ENCODE data around the gene SLCO3A1.
"Not testable (repeated sequence)": the region's sequence is repeated elsewhere in the genome, so short reads cannot be mapped to it uniquely, and the experiment has no call there.

SLCO3A1 gene

DNA sequence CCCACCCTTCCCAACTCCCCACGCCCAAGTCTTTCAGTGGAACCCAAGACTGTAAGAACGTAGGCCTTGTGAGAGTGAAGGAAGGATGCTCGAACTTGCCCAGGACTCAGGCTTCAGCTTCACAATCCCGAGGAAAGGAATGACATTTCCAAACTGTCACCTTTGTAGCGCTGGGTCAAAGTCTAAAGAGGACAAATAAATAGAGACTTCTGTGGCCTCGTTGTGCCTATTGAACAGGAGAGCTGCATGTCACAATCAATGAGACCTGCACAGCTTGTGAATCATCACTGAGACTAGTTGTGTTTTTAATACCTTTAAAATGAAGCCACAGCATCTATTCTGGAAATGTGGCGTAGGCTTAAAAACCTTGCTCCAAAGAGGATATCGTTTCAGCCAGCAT lies 317.4 kb downstream of the SLCO3A1 start:
- DNase-seq, result no peak

GRCh38 chr15:92178911-92179310 lies 325.4 kb downstream of the SLCO3A1 start:
- no peak for DNase-seq

DNA sequence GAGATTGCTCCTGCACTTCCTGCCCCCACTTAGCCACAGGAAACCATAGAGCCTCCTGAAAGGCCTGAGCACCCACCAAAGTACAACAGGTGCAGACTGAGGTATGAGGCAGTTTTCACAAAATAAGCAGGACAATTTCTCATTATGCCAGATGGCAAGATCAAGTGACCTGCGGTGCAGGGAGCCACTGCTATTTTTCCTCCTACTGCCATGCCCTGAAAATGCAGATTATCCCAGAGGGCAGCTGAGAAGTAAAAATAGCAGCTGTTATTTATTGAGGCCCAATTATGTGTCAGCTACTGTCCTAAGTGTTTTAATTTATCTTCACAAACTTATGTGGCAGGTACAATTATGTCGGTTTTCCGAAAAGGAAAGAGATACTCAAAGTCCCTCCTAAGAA lies 330.6 kb downstream of the SLCO3A1 start:
- no peak for DNase-seq

DNA sequence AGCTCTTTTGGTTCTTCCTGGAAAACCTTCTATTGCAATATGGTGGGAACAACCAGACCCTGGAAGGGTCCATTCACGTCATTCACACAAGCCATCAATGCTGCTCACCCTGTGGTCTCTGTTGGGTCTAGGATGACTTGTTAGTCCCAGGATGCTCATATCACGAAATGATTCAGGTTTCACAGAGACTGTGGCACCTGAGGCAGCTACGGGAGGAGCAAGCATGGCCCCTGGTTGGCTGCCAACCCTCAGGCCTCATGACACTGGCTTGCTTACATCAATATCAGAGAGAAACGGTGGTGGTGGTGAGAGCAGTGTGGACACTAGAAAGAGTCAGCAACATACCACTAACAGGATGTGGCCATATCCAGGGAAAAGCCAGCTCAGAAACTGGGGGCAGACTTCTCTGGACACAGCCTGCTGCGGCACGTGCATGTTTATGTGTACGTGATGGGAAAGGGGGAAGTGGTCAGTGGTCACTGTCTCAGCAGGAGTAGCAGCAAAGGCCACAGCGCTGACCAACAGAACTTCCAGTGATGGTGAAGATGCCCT lies 331.2 kb downstream of the SLCO3A1 start:
- DNase-seq, result no peak

DNA sequence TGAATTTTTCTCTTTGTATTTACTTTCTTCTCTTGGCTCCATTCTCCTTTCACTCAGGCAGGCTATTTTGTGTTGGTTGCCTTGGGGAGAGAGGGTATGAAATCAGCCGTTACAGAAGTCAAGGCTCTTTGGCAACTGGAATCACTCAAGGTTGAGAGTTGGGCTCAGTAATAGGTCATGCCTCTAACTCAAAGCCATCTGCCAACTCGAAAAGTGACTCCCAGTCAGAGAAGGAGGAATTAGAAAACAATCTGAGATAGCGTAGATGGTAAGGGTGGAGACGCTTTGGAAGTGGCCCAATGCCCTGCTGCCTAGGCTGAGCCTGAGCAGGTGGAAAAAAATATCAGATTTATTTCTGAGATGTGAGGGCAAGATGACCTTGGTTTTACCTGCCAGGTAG lies 334.5 kb downstream of the SLCO3A1 start:
- DNase-seq, result no peak

GRCh38 chr15:92189166-92189565 lies 335.7 kb downstream of the SLCO3A1 start:
- no peak for DNase-seq

DNA sequence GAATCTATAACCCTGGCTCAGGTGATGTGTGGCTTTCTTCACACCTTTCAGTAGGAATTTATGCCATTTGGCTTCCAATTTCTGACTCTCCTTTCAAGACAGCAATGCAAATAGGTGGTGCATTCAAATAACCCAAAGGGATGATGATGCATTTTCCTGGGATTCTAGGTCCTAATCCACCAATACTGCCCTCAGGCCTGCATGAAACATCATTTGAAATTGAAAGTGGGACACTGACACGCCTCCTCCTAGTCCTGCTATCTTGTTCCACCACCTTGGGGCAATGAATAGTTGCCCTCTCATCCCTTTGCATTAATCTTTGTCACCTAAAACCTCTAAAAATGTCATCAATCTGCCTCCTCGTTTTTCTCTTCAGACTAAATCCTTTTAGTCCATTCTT lies 341.7 kb downstream of the SLCO3A1 start:
- no peak for DNase-seq

DNA sequence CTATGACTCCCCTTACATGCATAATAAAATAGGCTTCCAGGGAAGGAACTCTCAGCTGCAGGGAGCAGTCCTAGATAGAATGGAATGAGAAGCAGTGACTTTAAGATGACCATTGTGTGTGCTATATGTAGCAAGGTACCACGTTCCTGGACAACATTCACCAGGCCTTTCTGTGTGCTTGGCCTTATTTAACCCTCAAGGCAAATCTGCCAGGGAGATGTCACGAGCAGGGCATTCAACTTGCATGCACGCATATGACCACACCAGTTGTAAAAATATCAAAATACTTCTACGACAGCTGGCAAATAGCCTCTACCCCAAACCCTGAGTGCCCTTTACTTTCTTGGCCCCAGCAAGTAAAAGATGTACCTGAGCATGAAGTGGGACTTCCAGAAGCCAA lies 342.8 kb downstream of the SLCO3A1 start:
- DNase-seq, result no peak

- DNase-seq, result no peak
Observed at GRCh38 chr15:92197746-92198145, 344.2 kb downstream of the SLCO3A1 start.

DNA sequence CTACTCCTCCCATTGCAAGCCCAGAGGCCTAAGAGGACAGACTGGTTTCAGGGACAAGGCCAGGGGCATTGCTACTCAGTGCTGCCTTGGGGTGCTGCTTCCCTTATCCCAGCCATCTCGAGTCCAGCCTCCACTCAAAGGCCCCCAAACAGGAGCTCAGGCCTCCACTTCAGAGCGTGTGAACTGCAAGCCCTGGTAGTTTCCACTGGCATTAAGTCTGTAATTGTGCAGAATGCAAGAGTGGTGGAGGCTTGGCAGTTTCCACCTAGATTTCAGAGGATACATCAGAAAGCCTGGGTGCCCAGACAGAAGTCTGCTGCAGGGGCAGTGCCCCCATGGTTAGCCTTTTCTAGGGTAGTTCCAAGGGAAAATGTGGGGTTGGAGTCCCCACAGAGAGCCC lies 347.4 kb downstream of the SLCO3A1 start:
- no peak for DNase-seq

GRCh38 chr15:92205255-92205739 lies 351.8 kb downstream of the SLCO3A1 start:
- no peak for DNase-seq

GRCh38 chr15:92207601-92208000 lies 354.1 kb downstream of the SLCO3A1 start:
- DNase-seq, result not testable (repeated sequence)
